ENCODE data around the gene PGA4.
"Not testable (repeated sequence)": the region's sequence is repeated elsewhere in the genome, so short reads cannot be mapped to it uniquely, and the experiment has no call there.

DNA sequence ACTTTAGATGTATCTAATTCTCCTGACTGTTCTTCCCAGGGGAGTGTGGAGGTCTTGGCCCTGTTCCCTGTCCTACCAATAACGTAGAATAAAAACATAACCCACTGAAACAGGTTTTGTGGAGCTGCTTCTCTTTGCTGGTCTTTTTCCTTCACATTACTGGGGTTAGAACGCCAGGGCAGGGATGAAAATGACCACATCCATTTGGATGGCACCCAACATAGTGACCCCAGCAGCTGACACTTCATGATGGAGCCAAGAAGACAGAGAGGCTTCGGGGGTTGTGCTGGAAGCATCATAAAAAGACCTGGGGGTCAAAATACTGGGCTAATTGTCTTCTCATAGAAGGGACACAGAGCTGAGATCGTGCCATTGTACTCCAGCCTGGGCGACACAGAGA is 9.4 kb downstream of the PGA4 start:
- not testable (repeated sequence) for TF ChIP-seq PML (IDR thresholded peaks at IDR 0.05; ENCODE audit: low read length); STAG1 (CRISPR knock-in tag; IDR thresholded peaks at IDR 0.05; ENCODE audit: borderline replicate concordance); ZBTB17 (CRISPR knock-in tag; IDR thresholded peaks at IDR 0.05); CEBPB (tag; IDR thresholded peaks at IDR 0.05)
- TF ChIP-seq, protein P1, sequence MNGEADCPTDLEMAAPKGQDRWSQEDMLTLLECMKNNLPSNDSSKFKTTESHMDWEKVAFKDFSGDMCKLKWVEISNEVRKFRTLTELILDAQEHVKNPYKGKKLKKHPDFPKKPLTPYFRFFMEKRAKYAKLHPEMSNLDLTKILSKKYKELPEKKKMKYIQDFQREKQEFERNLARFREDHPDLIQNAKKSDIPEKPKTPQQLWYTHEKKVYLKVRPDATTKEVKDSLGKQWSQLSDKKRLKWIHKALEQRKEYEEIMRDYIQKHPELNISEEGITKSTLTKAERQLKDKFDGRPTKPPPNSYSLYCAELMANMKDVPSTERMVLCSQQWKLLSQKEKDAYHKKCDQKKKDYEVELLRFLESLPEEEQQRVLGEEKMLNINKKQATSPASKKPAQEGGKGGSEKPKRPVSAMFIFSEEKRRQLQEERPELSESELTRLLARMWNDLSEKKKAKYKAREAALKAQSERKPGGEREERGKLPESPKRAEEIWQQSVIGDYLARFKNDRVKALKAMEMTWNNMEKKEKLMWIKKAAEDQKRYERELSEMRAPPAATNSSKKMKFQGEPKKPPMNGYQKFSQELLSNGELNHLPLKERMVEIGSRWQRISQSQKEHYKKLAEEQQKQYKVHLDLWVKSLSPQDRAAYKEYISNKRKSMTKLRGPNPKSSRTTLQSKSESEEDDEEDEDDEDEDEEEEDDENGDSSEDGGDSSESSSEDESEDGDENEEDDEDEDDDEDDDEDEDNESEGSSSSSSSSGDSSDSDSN (IDR thresholded peaks at IDR 0.05; ENCODE audit: borderline replicate concordance in 1 of 2, low read depth in 2 of 2, low read length in 2 of 2) = not testable (repeated sequence)

Measured in K562 (cell line).